Hepatocyte (in vitro differentiated cells): ENCODE data around the gene CD28. TPM values are rescaled to one million over a fixed set of nuclear protein-coding genes. Genes with fewer than 3 reads are reported as not detected.

Source experiments
- DNase-seq: peaks from one replicate; pipeline ENCODE4 v3.0.0-alpha.2; 2016; ENCODE audit warnings: low spot score
- H2AFZ ChIP-seq: fragments of 200-600 bp; sonication (generic); 2 replicates; pipeline ENCODE4 v1.6.0; 2016; ENCODE audit warnings: antibody characterized with exemption, mild to moderate bottlenecking
- H3K27ac ChIP-seq: fragments of 200-600 bp; sonication (generic); 2 replicates; pipeline ENCODE4 v1.5.1; 2016; ENCODE audit warnings: mild to moderate bottlenecking
- H3K27me3 ChIP-seq: fragments of 200-600 bp; sonication (generic); 2 replicates; pipeline ENCODE4 v1.6.1; 2016
- H3K36me3 ChIP-seq: fragments of 200-600 bp; sonication (generic); replicated peaks from 2 replicates; pipeline ENCODE4 v1.5.1; 2016; ENCODE audit warnings: low read depth; ENCODE audit not compliant: insufficient read depth
- H3K4me1 ChIP-seq: fragments of 200-600 bp; sonication (generic); 2 replicates; pipeline ENCODE4 v1.5.1; 2016; ENCODE audit warnings: mild to moderate bottlenecking, moderate library complexity; ENCODE audit not compliant: insufficient read depth
- H3K4me2 ChIP-seq: fragments of 200-600 bp; sonication (generic); 2 replicates; pipeline ENCODE4 v1.6.0; 2016
- H3K4me3 ChIP-seq: fragments of 200-600 bp; sonication (generic); 2 replicates; pipeline ENCODE4 v1.5.1; 2016; ENCODE audit warnings: mild to moderate bottlenecking
- H3K79me2 ChIP-seq: fragments of 200-600 bp; sonication (generic); 2 replicates; pipeline ENCODE4 v1.6.0; 2017; ENCODE audit warnings: mild to moderate bottlenecking
- H3K9me2 ChIP-seq: fragments of 200-600 bp; sonication (generic); replicated peaks from 2 replicates; pipeline ENCODE4 v1.6.0; 2017; ENCODE audit warnings: mild to moderate bottlenecking; ENCODE audit not compliant: insufficient read depth
- H3K9me3 ChIP-seq: fragments of 200-600 bp; sonication (generic); 2 replicates; pipeline ENCODE4 v1.5.1; 2016; ENCODE audit warnings: low read depth, mild to moderate bottlenecking
- H4K20me1 ChIP-seq: fragments of 200-600 bp; sonication (generic); 2 replicates; pipeline ENCODE4 v1.6.0; 2016; ENCODE audit warnings: mild to moderate bottlenecking; ENCODE audit not compliant: insufficient read depth, poor library complexity, severe bottlenecking
- EZH2 ChIP-seq: fragments of 200-600 bp; sonication (generic); IDR thresholded peaks from 2 replicates; pipeline ENCODE4 v1.6.1; 2016; ENCODE audit warnings: antibody characterized with exemption, mild to moderate bottlenecking, borderline replicate concordance
- EZH2phosphoT487 ChIP-seq: fragments of 200-600 bp; sonication (generic); IDR thresholded peaks from one replicate; pipeline ENCODE4 v1.6.1; 2018; ENCODE audit warnings: antibody characterized with exemption, mild to moderate bottlenecking, low read depth, moderate library complexity; ENCODE audit not compliant: unreplicated experiment, severe bottlenecking
- WGBS: methylation state at CpG from one replicate; pipeline ENCODE4 v1.1.6; 2016; ENCODE audit warnings: low lambda C conversion rate; ENCODE audit errors: missing lambda C conversion rate; 5-methylcytosine and 5-hydroxymethylcytosine counted together
- polyA plus RNA-seq: library from polyadenylated mRNA; unstranded; fragments of >200 nt; fragmentation: Nextera tagmentation; extraction: Ambion mirVana; gene quantifications from 2 replicates; pipeline ENCODE4 v1.2.1, GENCODE V29; 2016
- total RNA-seq: library from RNA; depleted of rRNA; stranded (reverse); fragments of >200 nt; gene quantifications from 2 replicates; pipeline ENCODE4 v1.2.3, GENCODE V29; 2014
- TF ChIP-seq, protein P1 (sequence below): fragments of 200-600 bp; sonication (generic); IDR thresholded peaks from 2 replicates; pipeline ENCODE4 v1.5.1; 2016; ENCODE audit warnings: antibody characterized with exemption, mild to moderate bottlenecking; ENCODE audit not compliant: poor library complexity

Gene CD28
- total and polyA plus RNA-seq, 2 experiments from 2014 or later: not detected

GRCh38 chr2:203675086-203675485, 31.4 kb upstream of the CD28 start:
- H3K27me3 ChIP-seq: no peaks in the 10 kb centered on the region
- H3K27ac ChIP-seq: no peak overlapping the region
- H3K9me3 ChIP-seq: no peaks in the 10 kb centered on the region
- no peak for TF ChIP-seq EZH2
- TF ChIP-seq, protein P1, sequence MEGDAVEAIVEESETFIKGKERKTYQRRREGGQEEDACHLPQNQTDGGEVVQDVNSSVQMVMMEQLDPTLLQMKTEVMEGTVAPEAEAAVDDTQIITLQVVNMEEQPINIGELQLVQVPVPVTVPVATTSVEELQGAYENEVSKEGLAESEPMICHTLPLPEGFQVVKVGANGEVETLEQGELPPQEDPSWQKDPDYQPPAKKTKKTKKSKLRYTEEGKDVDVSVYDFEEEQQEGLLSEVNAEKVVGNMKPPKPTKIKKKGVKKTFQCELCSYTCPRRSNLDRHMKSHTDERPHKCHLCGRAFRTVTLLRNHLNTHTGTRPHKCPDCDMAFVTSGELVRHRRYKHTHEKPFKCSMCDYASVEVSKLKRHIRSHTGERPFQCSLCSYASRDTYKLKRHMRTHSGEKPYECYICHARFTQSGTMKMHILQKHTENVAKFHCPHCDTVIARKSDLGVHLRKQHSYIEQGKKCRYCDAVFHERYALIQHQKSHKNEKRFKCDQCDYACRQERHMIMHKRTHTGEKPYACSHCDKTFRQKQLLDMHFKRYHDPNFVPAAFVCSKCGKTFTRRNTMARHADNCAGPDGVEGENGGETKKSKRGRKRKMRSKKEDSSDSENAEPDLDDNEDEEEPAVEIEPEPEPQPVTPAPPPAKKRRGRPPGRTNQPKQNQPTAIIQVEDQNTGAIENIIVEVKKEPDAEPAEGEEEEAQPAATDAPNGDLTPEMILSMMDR: no peak
- no peak for TF ChIP-seq EZH2phosphoT487
- H3K36me3 ChIP-seq: no peaks in the 10 kb centered on the region
- 84% methylated on average over 3 of the region's 3 CpGs for WGBS
- H3K4me3 ChIP-seq: no peak overlapping the region
- H3K4me1 ChIP-seq: no peaks in the 10 kb centered on the region
- H4K20me1 ChIP-seq: no peaks in the 10 kb centered on the region
- no peaks in the 10 kb centered on the region for H3K79me2 ChIP-seq
- no peak overlapping the region for H3K4me2 ChIP-seq
- no peak overlapping the region for H2AFZ ChIP-seq
- no peaks in the 10 kb centered on the region for H3K9me2 ChIP-seq
- no peak for DNase-seq

DNA sequence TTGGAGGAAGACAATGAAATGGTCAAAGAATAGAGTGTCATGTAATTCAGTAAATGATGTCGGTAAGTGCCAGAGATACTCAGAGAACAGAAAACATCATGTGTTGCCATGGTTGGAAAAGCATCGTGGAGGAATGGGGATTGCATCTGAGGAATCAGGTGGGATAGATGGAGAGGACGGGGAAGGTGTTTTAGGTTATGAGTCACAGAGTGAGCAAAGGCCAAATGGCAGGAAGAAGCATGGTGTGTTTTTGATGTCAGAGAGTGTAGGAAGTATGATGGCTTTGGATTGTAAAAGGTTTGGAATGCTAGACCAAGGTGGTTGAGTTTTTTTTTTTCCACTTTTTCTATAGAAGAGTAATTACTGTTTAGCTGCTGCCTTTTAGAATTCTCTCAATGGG, 27.5 kb upstream of the CD28 start:
- Histone ChIP-seq H3K9me3 (no peaks in the 10 kb centered on the region), H4K20me1 (no peaks in the 10 kb centered on the region), H3K9me2 (no peaks in the 10 kb centered on the region), H3K27ac (no peak overlapping the region), H3K79me2 (no peaks in the 10 kb centered on the region), H3K4me2 (no peak overlapping the region), H3K36me3 (no peaks in the 10 kb centered on the region), H3K4me1 (no peaks in the 10 kb centered on the region), H3K4me3 (no peak overlapping the region), H3K27me3 (no peaks in the 10 kb centered on the region), H2AFZ (no peak overlapping the region)
- WGBS: 87% methylated on average over 3 of the region's 3 CpGs
- TF ChIP-seq EZH2phosphoT487 (no peak), EZH2 (no peak)
- TF ChIP-seq, protein P1: no peak
- no peak for DNase-seq

GRCh38 chr2:203679401-203679800, 27.0 kb upstream of the CD28 start:
- no peaks in the 10 kb centered on the region for H3K36me3 ChIP-seq
- H3K4me3 ChIP-seq: no peak overlapping the region
- no peak overlapping the region for H3K4me2 ChIP-seq
- H3K27me3 ChIP-seq: no peaks in the 10 kb centered on the region
- no peak for DNase-seq
- H3K27ac ChIP-seq: no peak overlapping the region
- H3K79me2 ChIP-seq: no peaks in the 10 kb centered on the region
- no peak overlapping the region for H2AFZ ChIP-seq
- H3K9me2 ChIP-seq: no peaks in the 10 kb centered on the region
- H4K20me1 ChIP-seq: no peaks in the 10 kb centered on the region
- no peaks in the 10 kb centered on the region for H3K9me3 ChIP-seq
- no peak for TF ChIP-seq EZH2phosphoT487
- TF ChIP-seq, protein P1: no peak
- TF ChIP-seq EZH2: no peak
- no peaks in the 10 kb centered on the region for H3K4me1 ChIP-seq

- Histone ChIP-seq H3K79me2 (no peaks in the 10 kb centered on the region), H2AFZ (no peak overlapping the region), H3K27ac (no peak overlapping the region), H3K9me2 (no peaks in the 10 kb centered on the region), H3K27me3 (no peaks in the 10 kb centered on the region), H3K4me2 (no peak overlapping the region), H3K4me3 (no peak overlapping the region), H3K9me3 (no peaks in the 10 kb centered on the region), H3K4me1 (no peaks in the 10 kb centered on the region), H4K20me1 (no peaks in the 10 kb centered on the region), H3K36me3 (no peaks in the 10 kb centered on the region)
- DNase-seq: no peak
- 93% methylated on average over 2 of the region's 2 CpGs for WGBS
- TF ChIP-seq, protein P1: no peak
- TF ChIP-seq EZH2phosphoT487 (no peak), EZH2 (no peak)
Measured at GRCh38 chr2:203681978-203682377, 24.5 kb upstream of the CD28 start.
